Tracheal epithelial cell (primary cell): ENCODE measurements around the gene OARD1. TPM values are rescaled to one million over a fixed set of nuclear protein-coding genes. Genes with fewer than 3 reads are reported as not detected.

Experiments used
- total RNA-seq: library from RNA; depleted of rRNA; stranded (reverse); fragments of >200 nt; gene quantifications from 2 replicates; pipeline ENCODE4 v1.2.1, GENCODE V29; 2014

The OARD1 gene
- 8.2 and 16.2 TPM in 2 replicates for total RNA-seq

GRCh38 chr6:41071923-41072835, at the start of gene OARD1:
Gene OARD1, minus strand, starts transcription at chr6:41072356. Its CDS starts 722 bp downstream, at chr6:41071634.

GRCh38 chr6:41072836-41073202, 663 bp upstream of the OARD1 start, which contains the start of gene NFYA:
Gene NFYA, plus strand, starts transcription at chr6:41072974. Its CDS starts 6,116 bp downstream, at chr6:41079090.

GRCh38 chr6:41053041-41053440, 19.1 kb downstream of the OARD1 start, which contains the start of gene APOBEC2:
Gene APOBEC2, plus strand, starts transcription at chr6:41053202. Its CDS starts 146 bp downstream, at chr6:41053348.

GRCh38 chr6:41042226-41043055, 29.7 kb downstream of the OARD1 start, which contains the start of gene TSPO2:
Gene TSPO2, plus strand, starts transcription at chr6:41042467. Its CDS starts 519 bp downstream, at chr6:41042986.

GRCh38 chr6:41039060-41039998, 32.8 kb downstream of the OARD1 start, which contains the start of gene UNC5CL:
Gene UNC5CL, minus strand, starts transcription at chr6:41039221. Its CDS starts 4,147 bp downstream, at chr6:41035074.

Other genes starting within 250 kb of the OARD1 start
- gene UNC5CL, start 33.1 kb downstream of the OARD1 start, total RNA-seq = 0.43 and 1.2 TPM in 2 replicates
- not detected in 2 replicates for gene TSPO2, start 29.9 kb downstream of the OARD1 start, total RNA-seq
- gene APOBEC2, start 19.2 kb downstream of the OARD1 start, total RNA-seq = not detected in 2 replicates
- 11.9 and 14.9 TPM in 2 replicates for gene NFYA, start 618 bp upstream of the OARD1 start, total RNA-seq
- not detected in 2 replicates for gene TREML1, start 82.0 kb upstream of the OARD1 start, total RNA-seq
- 2.8 and 3.1 TPM in 2 replicates for gene TREM2, start 90.8 kb upstream of the OARD1 start, total RNA-seq
- not detected in 2 replicates for gene TREML2, start 128.8 kb upstream of the OARD1 start, total RNA-seq
- not detected in 2 replicates for gene TREML4, start 156.0 kb upstream of the OARD1 start, total RNA-seq
- gene TREM1, start 214.3 kb upstream of the OARD1 start, total RNA-seq = 0.72 TPM in 1 of 2 replicates, not detected in the other